Uterus (tissue), 4 donors: ENCODE results near the gene SOX5. TPM values are rescaled to one million over a fixed set of nuclear protein-coding genes. Genes with fewer than 3 reads are reported as not detected.

Experiments
- DNase-seq, 2 donors: peaks; one replicate each; pipeline ENCODE4 v3.0.0-alpha.2; 2019 to 2020
- H3K27ac ChIP-seq, 2 donors: fragments of 200-600 bp; sonication (generic); 1 replicate in 1 of 2; 2 replicates in 1 of 2; pipeline ENCODE4 v1.5.1; 2016 to 2018
- H3K27me3 ChIP-seq, 2 donors: fragments of 200-600 bp; sonication (generic); one replicate each; pipeline ENCODE4 v1.5.1; 2018 to 2019; ENCODE audit warnings: control low read depth in 1 of 2
- H3K36me3 ChIP-seq, 2 donors: fragments of 200-600 bp; sonication (generic); one replicate each; pipeline ENCODE4 v1.5.1; 2019; ENCODE audit warnings: control low read depth in 1 of 2
- H3K4me1 ChIP-seq, 2 donors: fragments of 200-600 bp; sonication (generic); one replicate each; pipeline ENCODE4 v1.5.1; 2018 to 2019; ENCODE audit warnings: control low read depth in 1 of 2
- H3K4me3 ChIP-seq, 2 donors: fragments of 200-600 bp; sonication (generic); 1 replicate in 1 of 2; 2 replicates in 1 of 2; pipeline ENCODE4 v1.5.1; 2018 to 2019; ENCODE audit warnings: mild to moderate bottlenecking in 1 of 2
- H3K9me3 ChIP-seq, 2 donors: fragments of 200-600 bp; sonication (generic); one replicate each; pipeline ENCODE4 v1.5.1; 2019; ENCODE audit warnings: control low read depth in 1 of 2
- POLR2A ChIP-seq, 2 donors: fragments of 450-650 bp; IDR thresholded peaks; one replicate each; pipeline ENCODE4 v1.6.1; 2016; ENCODE audit warnings: antibody characterized with exemption in 2 of 2, mild to moderate bottlenecking in 1 of 2, moderate library complexity in 1 of 2
- intact Hi-C: fragments of 100-400 bp; cut with DNase I; formaldehyde crosslinking; loops from one replicate; pipeline ENCODE4 v1.15.1; 2023; ENCODE audit warnings: low total_unique reads
- total RNA-seq, 4 donors: library from RNA; depleted of rRNA in 3 of 4; stranded (reverse); fragments of >200 nt in 3 of 4; gene quantifications; one replicate each; pipeline versions ENCODE4 v1.1.0 to v1.2.4, GENCODE V29; 2014 to 2023
- TF ChIP-seq, protein P1 (sequence below), 4 experiments: fragments of 200-600 bp in 2 of 4; fragments of 450-650 bp in 2 of 4; sonication (generic) in 2 of 4; IDR thresholded peaks; one replicate each; pipeline ENCODE4 v1.5.1; 2016 to 2019; ENCODE audit warnings: antibody characterized with exemption in 4 of 4, mild to moderate bottlenecking in 2 of 4, moderate library complexity in 1 of 4
- donor health status: DM: yes; HTN: yes; CAD: no.

SOX5 gene
- total RNA-seq, 4 donors from 2014 or later = 9.1 to 69.5 (median 31.2) TPM

DNA sequence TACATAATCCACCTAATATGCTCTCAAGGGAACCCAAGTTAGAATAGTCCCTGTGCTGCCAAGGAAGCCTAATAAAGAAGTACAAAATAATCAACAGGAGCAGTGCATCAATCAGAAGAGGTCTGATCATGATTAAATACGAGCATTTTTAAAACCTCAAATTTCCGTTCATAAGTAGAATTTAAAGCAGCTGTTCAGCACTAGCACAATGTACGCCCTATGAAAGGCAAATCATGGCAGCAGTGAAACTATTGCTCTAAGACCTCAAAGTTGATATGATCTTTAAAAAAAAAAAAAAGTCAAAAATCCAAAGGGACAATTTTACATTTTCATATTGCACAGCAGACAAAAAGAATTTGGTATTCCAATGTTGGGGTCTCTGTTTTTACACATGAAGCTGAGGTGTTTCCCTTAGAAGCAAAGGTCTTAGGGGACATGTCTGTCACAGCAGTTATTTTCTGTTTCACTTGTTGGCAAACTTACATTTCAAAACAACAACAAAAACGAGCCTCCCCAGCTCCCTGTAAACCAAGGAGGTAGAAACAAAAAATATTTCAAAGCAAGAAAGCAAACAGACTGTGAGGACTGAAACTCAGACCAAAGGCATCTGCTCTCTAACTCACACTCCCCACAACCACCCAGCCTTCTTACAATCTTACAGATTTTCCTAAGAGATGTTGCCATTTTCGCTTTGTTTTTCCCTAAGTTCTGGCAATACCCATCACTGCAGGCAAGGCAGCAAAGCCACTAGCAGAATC is 28.2 kb downstream of the SOX5 start:
- Histone ChIP-seq H3K4me3 (no peak overlapping the region), H3K27ac (no peak overlapping the region)
- intact Hi-C loops = no loop called here

DNA sequence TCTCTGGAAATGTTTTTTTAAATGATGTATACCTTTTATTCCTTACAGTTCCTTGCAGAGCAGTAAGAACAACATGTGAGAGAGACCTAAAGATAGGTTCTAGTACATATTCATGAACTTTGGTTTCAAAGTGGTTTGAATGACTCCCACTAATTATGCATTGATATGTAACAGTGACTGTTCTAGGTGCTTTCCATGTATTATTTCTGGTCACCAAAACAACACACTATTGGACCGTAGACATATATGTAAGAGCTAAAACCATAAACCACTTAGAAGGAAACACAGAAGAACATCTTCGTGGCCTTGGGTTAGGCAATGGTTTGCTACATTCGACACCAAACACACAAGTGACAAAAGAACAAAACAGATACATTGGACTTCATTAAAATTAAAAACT is 37.9 kb downstream of the SOX5 start:
- no peaks in the 10 kb centered on the region for H3K9me3 ChIP-seq
- no peak for DNase-seq
- no peaks in the 10 kb centered on the region for H3K36me3 ChIP-seq
- no peak overlapping the region for H3K27ac ChIP-seq
- H3K4me1 ChIP-seq = no peaks in the 10 kb centered on the region
- H3K4me3 ChIP-seq = no peak overlapping the region
- TF ChIP-seq, protein P1, sequence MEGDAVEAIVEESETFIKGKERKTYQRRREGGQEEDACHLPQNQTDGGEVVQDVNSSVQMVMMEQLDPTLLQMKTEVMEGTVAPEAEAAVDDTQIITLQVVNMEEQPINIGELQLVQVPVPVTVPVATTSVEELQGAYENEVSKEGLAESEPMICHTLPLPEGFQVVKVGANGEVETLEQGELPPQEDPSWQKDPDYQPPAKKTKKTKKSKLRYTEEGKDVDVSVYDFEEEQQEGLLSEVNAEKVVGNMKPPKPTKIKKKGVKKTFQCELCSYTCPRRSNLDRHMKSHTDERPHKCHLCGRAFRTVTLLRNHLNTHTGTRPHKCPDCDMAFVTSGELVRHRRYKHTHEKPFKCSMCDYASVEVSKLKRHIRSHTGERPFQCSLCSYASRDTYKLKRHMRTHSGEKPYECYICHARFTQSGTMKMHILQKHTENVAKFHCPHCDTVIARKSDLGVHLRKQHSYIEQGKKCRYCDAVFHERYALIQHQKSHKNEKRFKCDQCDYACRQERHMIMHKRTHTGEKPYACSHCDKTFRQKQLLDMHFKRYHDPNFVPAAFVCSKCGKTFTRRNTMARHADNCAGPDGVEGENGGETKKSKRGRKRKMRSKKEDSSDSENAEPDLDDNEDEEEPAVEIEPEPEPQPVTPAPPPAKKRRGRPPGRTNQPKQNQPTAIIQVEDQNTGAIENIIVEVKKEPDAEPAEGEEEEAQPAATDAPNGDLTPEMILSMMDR (IDR thresholded peaks at IDR 0.05) = no peak
- TF ChIP-seq POLR2A (IDR thresholded peaks at IDR 0.05) = no peak
- no peaks in the 10 kb centered on the region for H3K27me3 ChIP-seq
- intact Hi-C loops = no loop called here

More for the DNA sequence above, 28.2 kb downstream of the SOX5 start:
- TF ChIP-seq, protein P1 (IDR thresholded peaks at IDR 0.05) = no peak
- no peak for TF ChIP-seq POLR2A (IDR thresholded peaks at IDR 0.05)
- H3K4me1 ChIP-seq = no peaks in the 10 kb centered on the region
- no peaks in the 10 kb centered on the region for H3K27me3 ChIP-seq
- no peaks in the 10 kb centered on the region for H3K36me3 ChIP-seq
- no peak for DNase-seq
- no peaks in the 10 kb centered on the region for H3K9me3 ChIP-seq

DNA sequence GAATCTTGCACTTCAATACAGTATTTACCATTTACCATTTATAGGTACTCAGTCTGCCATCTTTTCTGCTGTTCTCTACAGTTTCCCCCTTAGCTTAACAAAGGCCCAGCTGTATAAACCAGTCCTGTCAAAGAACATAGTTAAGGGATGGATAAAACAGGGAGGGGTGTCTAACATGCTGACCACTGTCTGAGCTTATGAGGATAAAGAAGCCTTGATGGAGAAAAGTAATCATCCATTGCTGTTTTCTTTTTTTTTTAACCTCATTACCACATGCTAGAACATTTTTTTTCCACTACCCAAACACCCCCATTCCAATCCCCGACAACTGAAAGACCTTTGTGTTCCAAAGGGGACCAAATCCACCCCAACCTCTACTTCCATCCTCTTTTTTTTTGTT is 39.9 kb downstream of the SOX5 start:
- Histone ChIP-seq H3K4me1 (no peaks in the 10 kb centered on the region), H3K4me3 (no peak overlapping the region), H3K27me3 (no peaks in the 10 kb centered on the region), H3K36me3 (no peaks in the 10 kb centered on the region), H3K9me3 (no peaks in the 10 kb centered on the region), H3K27ac (no peak overlapping the region)
- TF ChIP-seq, protein P1 (IDR thresholded peaks at IDR 0.05) = no peak
- TF ChIP-seq POLR2A (IDR thresholded peaks at IDR 0.05) = no peak
- no peak for DNase-seq
- intact Hi-C loops = no loop called here

DNA sequence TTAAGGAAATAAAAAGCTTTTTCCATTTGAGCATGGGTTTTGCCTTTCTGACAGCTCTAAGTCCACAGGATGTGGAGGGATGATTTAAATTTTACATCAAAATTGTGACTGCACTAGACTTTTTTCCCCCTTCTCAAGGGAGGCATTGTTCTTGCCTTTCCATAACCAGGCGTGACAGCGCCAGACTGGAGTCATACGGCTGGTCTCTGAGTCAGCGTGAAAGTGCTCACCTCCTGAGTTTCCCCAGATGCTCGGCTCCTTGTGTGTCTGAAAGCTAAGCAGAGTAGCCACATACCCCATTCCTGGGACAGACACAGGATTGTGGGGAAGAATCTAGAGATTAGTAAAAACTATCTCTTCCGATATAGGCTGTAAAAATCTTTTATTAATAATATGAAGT is 43.1 kb downstream of the SOX5 start:
- Histone ChIP-seq H3K27me3 (no peaks in the 10 kb centered on the region), H3K27ac (no peak overlapping the region), H3K4me3 (no peak overlapping the region), H3K36me3 (no peaks in the 10 kb centered on the region), H3K4me1 (no peaks in the 10 kb centered on the region), H3K9me3 (no peaks in the 10 kb centered on the region)
- no peak for DNase-seq
- TF ChIP-seq, protein P1 (IDR thresholded peaks at IDR 0.05) = no peak
- TF ChIP-seq POLR2A (IDR thresholded peaks at IDR 0.05) = no peak
- intact Hi-C loops = no loop called here

DNA sequence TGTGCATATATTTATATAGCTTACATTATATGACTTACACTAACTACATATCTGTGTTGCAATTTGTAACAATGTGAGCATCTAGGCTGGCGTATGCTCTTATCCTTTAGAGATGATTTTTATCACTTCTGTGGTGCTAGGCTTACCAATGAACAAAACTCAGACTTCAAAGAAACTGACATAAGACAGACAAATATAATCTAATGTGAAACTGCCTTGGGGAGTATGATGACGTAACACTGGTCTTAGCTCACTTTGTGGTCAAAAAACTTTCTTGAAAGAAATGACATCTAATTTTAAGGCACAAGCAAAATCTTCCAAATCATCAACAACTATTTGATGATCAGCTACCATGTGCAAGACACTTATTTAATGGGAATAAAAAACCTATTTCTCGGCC is 50.0 kb downstream of the SOX5 start:
- no peak for DNase-seq
- intact Hi-C loops = no loop called here
- H3K4me1 ChIP-seq = no peaks in the 10 kb centered on the region

More for the DNA sequence above, 50.0 kb downstream of the SOX5 start:
- Histone ChIP-seq H3K9me3 (no peaks in the 10 kb centered on the region), H3K27me3 (no peaks in the 10 kb centered on the region), H3K4me3 (no peak overlapping the region), H3K27ac (no peak overlapping the region), H3K36me3 (no peaks in the 10 kb centered on the region)
- TF ChIP-seq, protein P1 (IDR thresholded peaks at IDR 0.05) = no peak
- no peak for TF ChIP-seq POLR2A (IDR thresholded peaks at IDR 0.05)
